ENCODE data around the gene VIPR1.

The VIPR1 gene

GRCh38 chr3:42499478-42499871, 3.0 kb upstream of the VIPR1 start:
- Histone ChIP-seq H3K9me3 (ENCODE audit: control insufficient read depth, insufficient read depth, low read depth, low read length) (no peaks in the 10 kb centered on the region), H3K27ac (ENCODE audit: extremely low read depth, low read depth, low read length) (no peak overlapping the region), H3K4me1 (ENCODE audit: control insufficient read depth, insufficient read depth, low read length) (no peaks in the 10 kb centered on the region), H3K36me3 (ENCODE audit: control insufficient read depth in 2 of 2, insufficient read depth in 1 of 2, low read length in 2 of 2) (no peaks in the 10 kb centered on the region), H3K4me3 (ENCODE audit: low read depth, low read length) (no peak overlapping the region)
- CTCF ChIA-PET: no interaction called here
- POLR2A ChIA-PET: no interaction called here
- TF ChIP-seq ZNF626 (tag by site-specific recombination; IDR thresholded peaks at IDR 0.05): no peak
- no peak for TF ChIP-seq HOXC10 (CRISPR knock-in tag; IDR thresholded peaks at IDR 0.05)
- no peak for TF ChIP-seq ZNF768 (tag by site-specific recombination; IDR thresholded peaks at IDR 0.05)
- no peak for TF ChIP-seq ZNF777 (tag by site-specific recombination; IDR thresholded peaks at IDR 0.05; ENCODE audit: borderline replicate concordance)
- no peak for TF ChIP-seq BCL6B (tag by site-specific recombination; IDR thresholded peaks at IDR 0.05)
- TF ChIP-seq RBAK (tag by site-specific recombination; IDR thresholded peaks at IDR 0.05): no peak
- no peak for TF ChIP-seq ZNF830 (tag by site-specific recombination; IDR thresholded peaks at IDR 0.05; ENCODE audit: low read depth)
- no peak for TF ChIP-seq ZBTB6 (tag by site-specific recombination; IDR thresholded peaks at IDR 0.05)
- no peak for TF ChIP-seq SP2 (tag by site-specific recombination; IDR thresholded peaks at IDR 0.05)
- TF ChIP-seq ZFHX2 (tag by site-specific recombination; conservative IDR thresholded peaks at IDR 0.05): no peak
- no peak for TF ChIP-seq PRDM4 (tag by site-specific recombination; IDR thresholded peaks at IDR 0.05)
- TF ChIP-seq ZNF394 (tag by site-specific recombination; IDR thresholded peaks at IDR 0.05; ENCODE audit: borderline replicate concordance): no peak
- no peak for TF ChIP-seq ZBTB1 (tag by site-specific recombination; IDR thresholded peaks at IDR 0.05)
- no peak for TF ChIP-seq ZNF302 (tag by site-specific recombination; IDR thresholded peaks at IDR 0.05; ENCODE audit: low read depth)
- TF ChIP-seq MEIS1 (CRISPR knock-in tag; IDR thresholded peaks at IDR 0.05; ENCODE audit: borderline replicate concordance): no peak
- no peak for TF ChIP-seq ZXDB (tag by site-specific recombination; IDR thresholded peaks at IDR 0.05)

- H3K4me3 ChIP-seq (ENCODE audit: low read depth, low read length): no peak overlapping the region
- no peaks in the 10 kb centered on the region for H3K36me3 ChIP-seq (ENCODE audit: control insufficient read depth in 2 of 2, insufficient read depth in 1 of 2, low read length in 2 of 2)
- no peaks in the 10 kb centered on the region for H3K4me1 ChIP-seq (ENCODE audit: control insufficient read depth, insufficient read depth, low read length)
- CTCF ChIA-PET: interaction anchor here (0.6 to 0.7 kb wide), 2 partner anchors 165 to 253 kb away, joined by 3 read pairs; no protein-coding TSS in a partner anchor
- no peaks in the 10 kb centered on the region for H3K9me3 ChIP-seq (ENCODE audit: control insufficient read depth, insufficient read depth, low read depth, low read length)
- H3K27ac ChIP-seq (ENCODE audit: extremely low read depth, low read depth, low read length): no peak overlapping the region
- TF ChIP-seq GLIS1 (tag by site-specific recombination; IDR thresholded peaks at IDR 0.05) (peak; percentile 9; the same call in 1 of the 2 replicates), ZNF280C (tag by site-specific recombination; IDR thresholded peaks at IDR 0.05) (no peak), ZNF548 (tag by site-specific recombination; IDR thresholded peaks at IDR 0.05) (no peak), BCL6B (tag by site-specific recombination; IDR thresholded peaks at IDR 0.05) (no peak)
- POLR2A ChIA-PET: no interaction called here
Observed at GRCh38 chr3:42500091-42500490, 2.4 kb upstream of the VIPR1 start.
